ENCODE measurements around the gene MRPS24. TPM values are rescaled to one million over a fixed set of nuclear protein-coding genes. Genes with fewer than 3 reads are reported as not detected.
A peak's percentile ranks its signal among the peaks of the same experiment; 100 is the strongest.

The MRPS24 gene
- 10 to 100 TPM; 45.2 to 83.4 (median 66.7) TPM for total RNA-seq
- long read RNA-seq, transcript MRPS24-201 (4 exons, 707 nt): major isoform, 68 of 73 reads
- long read RNA-seq, partial matches to known transcripts: 3 of 73 reads
- long read RNA-seq, other reads (novel, unspliced or antisense): 0 of 73 reads

- peaks cover 0 to 11% (median 5%) of the 10 kb centered on the region in 4 donors for H3K36me3 ChIP-seq
- H3K27ac ChIP-seq: peak within 1 kb of the TSS; percentile 14 to 63 (median 61)
- DNase-seq: peak; percentile 96 to 97 (median 97)
- H3K4me3 ChIP-seq: peak within 1 kb of the TSS; percentile 61 to 82 (median 73)
- peak; percentile 99 to 100 (median 100) for ATAC-seq
- under 1% methylated on average over 22 of the region's 81 CpGs for WGBS (ENCODE audit: insufficient coverage, low coverage, low lambda C conversion rate, missing lambda C conversion rate)
- H3K4me1 ChIP-seq: peaks cover 0 to 13% (median 5%) of the 10 kb centered on the region in 4 donors
- no peak for TF ChIP-seq CTCF (IDR thresholded peaks at IDR 0.05)
- TF ChIP-seq POLR2A (IDR thresholded peaks at IDR 0.05): peak; percentile 20
- no peaks in the 10 kb centered on the region for H3K9me3 ChIP-seq
- intact Hi-C loops (cut with DNase I): no loop called here
- no peaks in the 10 kb centered on the region for H3K27me3 ChIP-seq
Observed at GRCh38 chr7:43869006-43869866, at the start of gene MRPS24. MRPS24 (minus strand) TSS chr7:43869517; CDS start chr7:43869495, 22 bp downstream.

- ATAC-seq (no peak), DNase-seq (no peak)
- TF ChIP-seq POLR2A (IDR thresholded peaks at IDR 0.05) (no peak), CTCF (IDR thresholded peaks at IDR 0.05) (no peak)
- no peak overlapping the region for H3K4me3 ChIP-seq
- intact Hi-C loops (cut with DNase I): no loop called here
- H3K9me3 ChIP-seq: no peaks in the 10 kb centered on the region
- WGBS (ENCODE audit: insufficient coverage, low coverage, low lambda C conversion rate, missing lambda C conversion rate): 93% methylated on average over 5 of the region's 5 CpGs
- H3K27me3 ChIP-seq: no peaks in the 10 kb centered on the region
- H3K27ac ChIP-seq: no peak overlapping the region
- H3K4me1 ChIP-seq: peaks cover 0 to 6% (median 0%) of the 10 kb centered on the region in 4 donors
- H3K36me3 ChIP-seq: no peaks in the 10 kb centered on the region
Observed at GRCh38 chr7:43915907-43916306, 46.6 kb upstream of the MRPS24 start.

- H3K27me3 ChIP-seq: no peaks in the 10 kb centered on the region
- H3K36me3 ChIP-seq: no peaks in the 10 kb centered on the region
- no peaks in the 10 kb centered on the region for H3K4me1 ChIP-seq
- H3K4me3 ChIP-seq: no peak overlapping the region
- no peak overlapping the region for H3K27ac ChIP-seq
- no peak for ATAC-seq
- DNase-seq: no peak
- 100% methylated on average over 2 of the region's 5 CpGs for WGBS (ENCODE audit: insufficient coverage, low coverage, low lambda C conversion rate, missing lambda C conversion rate)
- TF ChIP-seq POLR2A (IDR thresholded peaks at IDR 0.05) (no peak), CTCF (IDR thresholded peaks at IDR 0.05) (no peak)
- intact Hi-C loops (cut with DNase I): no loop called here
- no peaks in the 10 kb centered on the region for H3K9me3 ChIP-seq
Observed at GRCh38 chr7:43914795-43915194, 45.5 kb upstream of the MRPS24 start.

- H3K4me3 ChIP-seq: peak within 1 kb of the TSS; percentile 64 to 80 (median 68)
- peaks cover 0 to 13% (median 5%) of the 10 kb centered on the region in 4 donors for H3K4me1 ChIP-seq
- H3K27me3 ChIP-seq: no peaks in the 10 kb centered on the region
- H3K9me3 ChIP-seq: no peaks in the 10 kb centered on the region
- intact Hi-C loops (cut with DNase I): no loop called here
- peak within 1 kb of the TSS; percentile 63 to 90 (median 82) for H3K27ac ChIP-seq
- peak; percentile 56 for TF ChIP-seq POLR2A (IDR thresholded peaks at IDR 0.05)
- TF ChIP-seq CTCF (IDR thresholded peaks at IDR 0.05): no peak
- no peaks in the 10 kb centered on the region for H3K36me3 ChIP-seq
- peak; percentile 68 to 78 (median 70) for DNase-seq
- 1% methylated on average over 11 of the region's 73 CpGs for WGBS (ENCODE audit: insufficient coverage, low coverage, low lambda C conversion rate, missing lambda C conversion rate)
- ATAC-seq: peak; percentile 43 to 78 (median 75)
Observed at GRCh38 chr7:43906331-43907010, 37.2 kb upstream of the MRPS24 start, which contains the start of gene URGCP. URGCP (minus strand) TSS chr7:43906596; CDS start chr7:43906575, 21 bp downstream.
